SU-DHL-6 (cell line): ENCODE results near the gene SIX4.

ENCODE experiments used
- EZH2phosphoT487 ChIP-seq: fragments of 200-600 bp; sonication (generic), shearing (Covaris generic); conservative IDR thresholded peaks from 2 replicates; pipeline ENCODE4 v1.6.1; 2018; ENCODE audit warnings: mild to moderate bottlenecking, antibody characterized with exemption, low read length, moderate library complexity, mixed read lengths
- TF ChIP-seq, protein P1 (sequence below): fragments of 200-600 bp; sonication (generic); IDR thresholded peaks from one replicate; pipeline ENCODE4 v1.5.1; 2017; ENCODE audit warnings: antibody characterized with exemption, mild to moderate bottlenecking, low read length, moderate library complexity; ENCODE audit not compliant: insufficient read depth, poor library complexity, severe bottlenecking

DNA sequence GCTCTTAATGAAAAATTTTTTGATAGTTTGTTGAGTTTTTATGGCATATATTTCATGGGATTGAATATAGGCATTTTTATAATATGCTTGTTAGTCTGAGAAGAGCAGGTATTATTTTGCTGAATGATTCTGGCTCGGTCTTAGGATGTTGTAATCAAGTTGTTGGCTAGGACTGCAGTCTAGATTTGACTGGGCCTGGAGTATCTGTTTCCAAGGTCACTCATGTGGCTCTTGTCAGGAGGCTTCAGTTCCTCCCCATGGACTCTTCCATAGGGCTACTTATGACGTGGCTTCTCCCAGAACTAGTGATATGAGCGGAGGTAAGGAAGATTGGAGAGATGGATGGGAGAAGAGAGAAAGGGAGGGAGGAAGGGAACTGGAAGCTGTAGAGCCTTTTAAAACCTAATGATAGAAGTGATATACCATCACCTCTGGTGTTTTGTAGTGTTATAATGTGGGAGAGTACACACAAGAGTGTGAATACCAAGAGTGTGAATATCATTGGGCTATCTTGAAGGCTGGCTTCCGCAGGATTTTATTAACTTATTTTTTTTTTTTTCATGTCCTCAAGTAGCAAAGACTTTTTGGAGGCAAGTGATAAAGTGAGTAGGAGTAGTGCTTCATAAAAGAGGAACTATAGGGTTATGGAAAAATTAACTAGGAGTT is 14.8 kb upstream of the SIX4 start:
- TF ChIP-seq, protein P1, sequence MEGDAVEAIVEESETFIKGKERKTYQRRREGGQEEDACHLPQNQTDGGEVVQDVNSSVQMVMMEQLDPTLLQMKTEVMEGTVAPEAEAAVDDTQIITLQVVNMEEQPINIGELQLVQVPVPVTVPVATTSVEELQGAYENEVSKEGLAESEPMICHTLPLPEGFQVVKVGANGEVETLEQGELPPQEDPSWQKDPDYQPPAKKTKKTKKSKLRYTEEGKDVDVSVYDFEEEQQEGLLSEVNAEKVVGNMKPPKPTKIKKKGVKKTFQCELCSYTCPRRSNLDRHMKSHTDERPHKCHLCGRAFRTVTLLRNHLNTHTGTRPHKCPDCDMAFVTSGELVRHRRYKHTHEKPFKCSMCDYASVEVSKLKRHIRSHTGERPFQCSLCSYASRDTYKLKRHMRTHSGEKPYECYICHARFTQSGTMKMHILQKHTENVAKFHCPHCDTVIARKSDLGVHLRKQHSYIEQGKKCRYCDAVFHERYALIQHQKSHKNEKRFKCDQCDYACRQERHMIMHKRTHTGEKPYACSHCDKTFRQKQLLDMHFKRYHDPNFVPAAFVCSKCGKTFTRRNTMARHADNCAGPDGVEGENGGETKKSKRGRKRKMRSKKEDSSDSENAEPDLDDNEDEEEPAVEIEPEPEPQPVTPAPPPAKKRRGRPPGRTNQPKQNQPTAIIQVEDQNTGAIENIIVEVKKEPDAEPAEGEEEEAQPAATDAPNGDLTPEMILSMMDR, result no peak
- TF ChIP-seq EZH2phosphoT487, result no peak
